ENCODE data around the gene SACM1L.
"Not testable (repeated sequence)": the region's sequence is repeated elsewhere in the genome, so short reads cannot be mapped to it uniquely, and the experiment has no call there.

Gene SACM1L

DNA sequence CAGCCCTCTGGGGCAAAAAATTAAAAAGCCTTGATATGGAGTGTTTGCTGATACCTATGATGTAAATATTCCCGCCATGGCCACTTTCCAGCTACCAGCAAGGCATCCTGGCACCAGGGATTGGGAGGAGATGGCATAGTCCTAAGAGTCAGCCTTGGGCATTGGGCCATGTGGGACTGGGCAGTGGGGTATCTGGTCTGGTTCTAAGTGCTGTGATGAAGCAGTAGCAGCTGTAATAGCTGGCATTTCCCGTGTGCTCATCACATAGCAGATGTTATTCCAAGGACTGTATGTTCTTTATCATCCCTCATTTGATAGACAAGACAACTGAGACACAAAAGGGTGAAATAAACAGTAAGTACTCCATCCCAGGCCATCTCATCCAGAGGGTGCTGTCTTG, 6.9 kb upstream of the SACM1L start:
- no peak overlapping the region for H3K4me2 ChIP-seq (ENCODE audit: low read length)
- H4K20me1 ChIP-seq (ENCODE audit: control insufficient read depth, insufficient read depth, low read depth, low read length): no peaks in the 10 kb centered on the region
- H3K27ac ChIP-seq (ENCODE audit: low read depth, low read length): no peak overlapping the region
- no peaks in the 10 kb centered on the region for H3K36me3 ChIP-seq (ENCODE audit: control insufficient read depth, low read length)
- TF ChIP-seq EZH2phosphoT487 (IDR thresholded peaks at IDR 0.05; ENCODE audit: borderline replicate concordance, low read length): no peak
- TF ChIP-seq, protein P1, sequence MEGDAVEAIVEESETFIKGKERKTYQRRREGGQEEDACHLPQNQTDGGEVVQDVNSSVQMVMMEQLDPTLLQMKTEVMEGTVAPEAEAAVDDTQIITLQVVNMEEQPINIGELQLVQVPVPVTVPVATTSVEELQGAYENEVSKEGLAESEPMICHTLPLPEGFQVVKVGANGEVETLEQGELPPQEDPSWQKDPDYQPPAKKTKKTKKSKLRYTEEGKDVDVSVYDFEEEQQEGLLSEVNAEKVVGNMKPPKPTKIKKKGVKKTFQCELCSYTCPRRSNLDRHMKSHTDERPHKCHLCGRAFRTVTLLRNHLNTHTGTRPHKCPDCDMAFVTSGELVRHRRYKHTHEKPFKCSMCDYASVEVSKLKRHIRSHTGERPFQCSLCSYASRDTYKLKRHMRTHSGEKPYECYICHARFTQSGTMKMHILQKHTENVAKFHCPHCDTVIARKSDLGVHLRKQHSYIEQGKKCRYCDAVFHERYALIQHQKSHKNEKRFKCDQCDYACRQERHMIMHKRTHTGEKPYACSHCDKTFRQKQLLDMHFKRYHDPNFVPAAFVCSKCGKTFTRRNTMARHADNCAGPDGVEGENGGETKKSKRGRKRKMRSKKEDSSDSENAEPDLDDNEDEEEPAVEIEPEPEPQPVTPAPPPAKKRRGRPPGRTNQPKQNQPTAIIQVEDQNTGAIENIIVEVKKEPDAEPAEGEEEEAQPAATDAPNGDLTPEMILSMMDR (IDR thresholded peaks at IDR 0.05; ENCODE audit: low read depth, low read length, poor library complexity, severe bottlenecking): no peak
- H3K27me3 ChIP-seq (ENCODE audit: control insufficient read depth, low read length): no peaks in the 10 kb centered on the region
- H3K79me2 ChIP-seq (ENCODE audit: control insufficient read depth, low read length): no peaks in the 10 kb centered on the region
- no peak overlapping the region for H3K4me3 ChIP-seq (ENCODE audit: low read length)
- no peaks in the 10 kb centered on the region for H3F3A ChIP-seq (ENCODE audit: control insufficient read depth, insufficient read depth)
- peaks cover 1% of the 10 kb centered on the region for H3K4me1 ChIP-seq (ENCODE audit: control insufficient read depth, low read length)
- no peaks in the 10 kb centered on the region for H3K9me2 ChIP-seq (replicated peaks; ENCODE audit: control insufficient read depth, low read length)
- no peaks in the 10 kb centered on the region for H3K9me3 ChIP-seq (ENCODE audit: control insufficient read depth, insufficient read depth, low read length)

- Histone ChIP-seq H3K36me3 (ENCODE audit: control insufficient read depth, low read length) (no peaks in the 10 kb centered on the region), H3K4me1 (ENCODE audit: control insufficient read depth, low read length) (no peaks in the 10 kb centered on the region), H3K79me2 (ENCODE audit: control insufficient read depth, low read length) (no peaks in the 10 kb centered on the region), H3K4me2 (ENCODE audit: low read length) (no peak overlapping the region), H4K20me1 (ENCODE audit: control insufficient read depth, insufficient read depth, low read depth, low read length) (no peaks in the 10 kb centered on the region), H3K27me3 (ENCODE audit: control insufficient read depth, low read length) (no peaks in the 10 kb centered on the region), H3F3A (ENCODE audit: control insufficient read depth, insufficient read depth) (no peaks in the 10 kb centered on the region), H3K9me3 (ENCODE audit: control insufficient read depth, insufficient read depth, low read length) (no peaks in the 10 kb centered on the region), H3K27ac (ENCODE audit: low read depth, low read length) (no peak overlapping the region), H3K4me3 (ENCODE audit: low read length) (no peak overlapping the region), H3K9me2 (replicated peaks; ENCODE audit: control insufficient read depth, low read length) (no peaks in the 10 kb centered on the region)
- no peak for TF ChIP-seq EZH2phosphoT487 (IDR thresholded peaks at IDR 0.05; ENCODE audit: borderline replicate concordance, low read length)
These were observed 6.4 kb upstream of the SACM1L start for GRCh38 chr3:45682786-45683185.

DNA sequence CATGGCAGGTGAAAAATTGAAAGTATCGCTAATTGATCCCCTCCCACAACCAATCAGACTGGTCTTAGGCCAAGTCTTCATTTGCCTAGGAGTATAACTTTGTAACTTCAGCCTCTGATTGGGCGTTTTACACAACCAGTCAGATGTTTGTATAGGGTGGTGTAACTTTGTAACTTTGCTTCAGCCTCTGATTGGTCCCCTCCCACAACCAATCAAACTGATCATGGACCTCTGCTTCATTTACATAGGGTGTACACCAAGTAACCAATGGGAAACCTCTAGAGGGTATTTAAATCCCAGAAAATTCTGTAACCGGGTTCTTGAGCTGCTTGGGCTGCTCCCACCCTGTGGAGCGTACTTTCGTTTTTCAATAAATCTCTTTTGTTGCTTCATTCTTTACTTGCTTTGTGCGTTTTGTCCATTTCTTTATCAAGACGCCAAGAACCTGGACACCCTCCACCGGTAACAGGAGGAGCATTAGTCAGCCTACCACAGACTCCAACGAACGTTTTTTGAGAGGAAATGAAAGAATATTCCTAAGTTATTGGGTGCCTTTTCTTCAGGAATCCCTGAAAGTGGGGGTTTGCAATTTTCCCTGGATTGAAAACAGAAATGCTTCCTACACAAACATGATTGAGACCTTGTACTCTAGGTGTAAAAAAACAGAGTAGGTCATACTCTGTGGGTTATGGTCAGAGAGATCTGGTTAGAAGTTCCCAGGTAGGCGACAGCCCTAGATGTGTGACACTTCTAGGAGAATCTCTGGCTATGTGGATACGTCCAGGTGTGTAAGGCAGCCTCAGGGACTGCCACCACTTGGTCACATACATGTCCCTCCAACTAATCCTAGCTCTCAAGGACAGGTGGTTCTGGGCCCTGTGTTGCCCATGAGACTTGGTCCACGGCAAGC, 5.5 kb upstream of the SACM1L start:
- Histone ChIP-seq H3K36me3 (ENCODE audit: control insufficient read depth, low read length) (no peaks in the 10 kb centered on the region), H3F3A (ENCODE audit: control insufficient read depth, insufficient read depth) (no peaks in the 10 kb centered on the region), H3K79me2 (ENCODE audit: control insufficient read depth, low read length) (no peaks in the 10 kb centered on the region), H3K4me1 (ENCODE audit: control insufficient read depth, low read length) (no peaks in the 10 kb centered on the region), H4K20me1 (ENCODE audit: control insufficient read depth, insufficient read depth, low read depth, low read length) (no peaks in the 10 kb centered on the region), H3K4me3 (ENCODE audit: low read length) (no peak overlapping the region), H3K9me2 (replicated peaks; ENCODE audit: control insufficient read depth, low read length) (no peaks in the 10 kb centered on the region), H3K9me3 (ENCODE audit: control insufficient read depth, insufficient read depth, low read length) (no peaks in the 10 kb centered on the region), H3K27ac (ENCODE audit: low read depth, low read length) (no peak overlapping the region), H3K4me2 (ENCODE audit: low read length) (no peak overlapping the region), H3K27me3 (ENCODE audit: control insufficient read depth, low read length) (no peaks in the 10 kb centered on the region; the same call in 1 of the 2 replicates)
- TF ChIP-seq, protein P1 (IDR thresholded peaks at IDR 0.05; ENCODE audit: low read depth, low read length, poor library complexity, severe bottlenecking): no peak
- TF ChIP-seq EZH2phosphoT487 (IDR thresholded peaks at IDR 0.05; ENCODE audit: borderline replicate concordance, low read length): no peak

DNA sequence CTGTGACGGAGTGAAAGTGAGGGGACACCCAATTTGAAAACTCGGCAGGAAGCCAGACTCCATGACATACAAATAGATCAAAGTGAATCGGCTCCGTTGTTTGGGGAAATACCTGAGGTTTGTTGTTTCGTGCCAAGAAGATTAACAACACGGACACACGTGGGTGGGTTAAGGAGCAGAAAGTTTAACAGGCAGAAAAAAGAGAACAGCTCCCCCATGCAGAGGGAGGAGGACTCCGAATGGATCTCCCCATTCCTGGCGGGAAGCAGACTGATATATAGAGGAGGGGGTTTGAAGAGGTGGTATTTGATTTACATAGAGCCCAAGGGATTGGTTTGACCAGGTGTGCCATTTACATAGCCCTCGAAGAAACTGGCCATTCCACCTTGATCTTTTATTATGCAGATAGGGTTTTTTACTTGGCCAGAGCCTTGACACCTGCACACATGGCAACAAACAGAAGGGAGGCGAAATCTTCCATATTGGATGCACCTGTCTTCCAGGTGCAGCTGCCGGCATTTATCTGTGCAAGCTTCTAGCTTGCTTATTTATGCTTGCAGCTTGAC, 4.8 kb upstream of the SACM1L start:
- Histone ChIP-seq H3K4me2 (ENCODE audit: low read length) (no peak overlapping the region), H3K4me1 (ENCODE audit: control insufficient read depth, low read length) (no peaks in the 10 kb centered on the region), H3K27ac (ENCODE audit: low read depth, low read length) (no peak overlapping the region)

GRCh38 chr3:45685722-45686121, 3.5 kb upstream of the SACM1L start:
- H3K27me3 ChIP-seq (ENCODE audit: control insufficient read depth, low read length); H3K4me1 ChIP-seq (ENCODE audit: control insufficient read depth, low read length); H3K4me3 ChIP-seq (ENCODE audit: low read length); H3F3A ChIP-seq (ENCODE audit: control insufficient read depth, insufficient read depth); H3K27ac ChIP-seq (ENCODE audit: low read depth, low read length); H3K36me3 ChIP-seq (ENCODE audit: control insufficient read depth, low read length); H4K20me1 ChIP-seq (ENCODE audit: control insufficient read depth, insufficient read depth, low read depth, low read length); H3K9me3 ChIP-seq (ENCODE audit: control insufficient read depth, insufficient read depth, low read length); H3K9me2 ChIP-seq (replicated peaks; ENCODE audit: control insufficient read depth, low read length); H3K4me2 ChIP-seq (ENCODE audit: low read length): not testable (repeated sequence)
- H3K79me2 ChIP-seq (ENCODE audit: control insufficient read depth, low read length): peaks cover 15% of the 10 kb centered on the region

More for the DNA sequence above, 4.8 kb upstream of the SACM1L start:
- Histone ChIP-seq H3F3A (ENCODE audit: control insufficient read depth, insufficient read depth) (no peaks in the 10 kb centered on the region), H3K79me2 (ENCODE audit: control insufficient read depth, low read length) (peaks cover 2% of the 10 kb centered on the region), H3K36me3 (ENCODE audit: control insufficient read depth, low read length) (no peaks in the 10 kb centered on the region), H3K9me2 (replicated peaks; ENCODE audit: control insufficient read depth, low read length) (no peaks in the 10 kb centered on the region), H3K27me3 (ENCODE audit: control insufficient read depth, low read length) (no peaks in the 10 kb centered on the region; the same call in 1 of the 2 replicates), H3K4me3 (ENCODE audit: low read length) (no peak overlapping the region), H4K20me1 (ENCODE audit: control insufficient read depth, insufficient read depth, low read depth, low read length) (no peaks in the 10 kb centered on the region), H3K9me3 (ENCODE audit: control insufficient read depth, insufficient read depth, low read length) (no peaks in the 10 kb centered on the region)
- TF ChIP-seq, protein P1 (IDR thresholded peaks at IDR 0.05; ENCODE audit: low read depth, low read length, poor library complexity, severe bottlenecking): no peak
- no peak for TF ChIP-seq EZH2phosphoT487 (IDR thresholded peaks at IDR 0.05; ENCODE audit: borderline replicate concordance, low read length)

All from DOHH2 (cell line).